Neuron (in vitro differentiated cells): ENCODE results near the gene SELENOT.
A peak's percentile ranks its signal among the peaks of the same experiment; 100 is the strongest.

ENCODE experiments used
- H2AFZ ChIP-seq: one replicate; pipeline ENCODE4 v1.6.1; 2013; ENCODE audit warnings: low read depth, mild to moderate bottlenecking, inconsistent platforms, low read length, moderate library complexity
- H3K27me3 ChIP-seq: one replicate; pipeline ENCODE4 v1.6.1; 2013; ENCODE audit warnings: low read length; ENCODE audit not compliant: insufficient read depth
- H3K36me3 ChIP-seq: one replicate; pipeline ENCODE4 v1.6.1; 2013; ENCODE audit warnings: low read length; ENCODE audit not compliant: insufficient read depth
- H3K4me1 ChIP-seq: one replicate; pipeline ENCODE4 v1.6.1; 2013; ENCODE audit warnings: low read length; ENCODE audit not compliant: insufficient read depth
- H3K4me3 ChIP-seq: 2 replicates; pipeline ENCODE4 v1.5.1; 2013; ENCODE audit warnings: mild to moderate bottlenecking, low read length, moderate library complexity
- H3K9me3 ChIP-seq: one replicate; pipeline ENCODE4 v1.6.1; 2013; ENCODE audit warnings: low read length

SELENOT gene

GRCh38 chr3:150603153-150603979, at the start of gene SELENOT:
SELENOT (plus strand) TSS chr3:150603321; CDS start chr3:150603363, 42 bp downstream.
- Histone ChIP-seq H3K9me3 (no peaks in the 10 kb centered on the region), H3K4me1 (peaks cover 54% of the 10 kb centered on the region), H3K4me3 (peak within 1 kb of the TSS; percentile 70), H3K36me3 (peaks cover 5% of the 10 kb centered on the region), H2AFZ (peak within 1 kb of the TSS; percentile 27), H3K27me3 (no peaks in the 10 kb centered on the region)

GRCh38 chr3:150555859-150556436, 47.2 kb upstream of the SELENOT start:
- Histone ChIP-seq H3K9me3 (no peaks in the 10 kb centered on the region), H2AFZ (no peak overlapping the region), H3K4me1 (no peaks in the 10 kb centered on the region), H3K4me3 (no peak overlapping the region), H3K27me3 (no peaks in the 10 kb centered on the region), H3K36me3 (peaks cover 42% of the 10 kb centered on the region)

- Histone ChIP-seq H3K9me3 (no peaks in the 10 kb centered on the region), H3K36me3 (peaks cover 42% of the 10 kb centered on the region), H2AFZ (no peak overlapping the region), H3K4me1 (no peaks in the 10 kb centered on the region), H3K27me3 (no peaks in the 10 kb centered on the region), H3K4me3 (no peak overlapping the region)
Observed at GRCh38 chr3:150556792-150557191, 46.3 kb upstream of the SELENOT start.

- Histone ChIP-seq H3K9me3 (no peaks in the 10 kb centered on the region), H3K36me3 (peaks cover 37% of the 10 kb centered on the region), H3K4me1 (no peaks in the 10 kb centered on the region), H2AFZ (no peak overlapping the region), H3K4me3 (no peak overlapping the region), H3K27me3 (no peaks in the 10 kb centered on the region)
Observed at GRCh38 chr3:150557725-150558124, 45.4 kb upstream of the SELENOT start.

GRCh38 chr3:150564243-150564642, 38.9 kb upstream of the SELENOT start:
- peaks cover 52% of the 10 kb centered on the region for H3K36me3 ChIP-seq
- H3K4me3 ChIP-seq, result no peak overlapping the region
- no peaks in the 10 kb centered on the region for H3K9me3 ChIP-seq
- no peak overlapping the region for H2AFZ ChIP-seq
- H3K27me3 ChIP-seq, result no peaks in the 10 kb centered on the region
- H3K4me1 ChIP-seq, result no peaks in the 10 kb centered on the region

- H3K27me3 ChIP-seq, result no peaks in the 10 kb centered on the region
- no peak overlapping the region for H3K4me3 ChIP-seq
- no peak overlapping the region for H2AFZ ChIP-seq
- no peaks in the 10 kb centered on the region for H3K4me1 ChIP-seq
- no peaks in the 10 kb centered on the region for H3K9me3 ChIP-seq
- H3K36me3 ChIP-seq, result peaks cover 68% of the 10 kb centered on the region
Observed at GRCh38 chr3:150567328-150567727, 35.8 kb upstream of the SELENOT start.

- Histone ChIP-seq H3K9me3 (no peaks in the 10 kb centered on the region), H2AFZ (no peak overlapping the region), H3K4me1 (no peaks in the 10 kb centered on the region), H3K4me3 (no peak overlapping the region), H3K27me3 (no peaks in the 10 kb centered on the region), H3K36me3 (peaks cover 62% of the 10 kb centered on the region)
Observed at GRCh38 chr3:150577855-150578254, 25.3 kb upstream of the SELENOT start.

- H3K27me3 ChIP-seq, result no peaks in the 10 kb centered on the region
- no peaks in the 10 kb centered on the region for H3K4me1 ChIP-seq
- no peak overlapping the region for H2AFZ ChIP-seq
- peaks cover 69% of the 10 kb centered on the region for H3K36me3 ChIP-seq
- no peak overlapping the region for H3K4me3 ChIP-seq
- no peaks in the 10 kb centered on the region for H3K9me3 ChIP-seq
Observed at GRCh38 chr3:150581174-150581573, 21.9 kb upstream of the SELENOT start.

GRCh38 chr3:150582620-150583019, 20.5 kb upstream of the SELENOT start:
- Histone ChIP-seq H3K36me3 (peaks cover 59% of the 10 kb centered on the region), H3K4me1 (no peaks in the 10 kb centered on the region)

GRCh38 chr3:150583028-150583427, 20.1 kb upstream of the SELENOT start:
- H3K9me3 ChIP-seq, result no peaks in the 10 kb centered on the region
- no peaks in the 10 kb centered on the region for H3K4me1 ChIP-seq
- peaks cover 57% of the 10 kb centered on the region for H3K36me3 ChIP-seq
- H3K27me3 ChIP-seq, result no peaks in the 10 kb centered on the region
- no peak overlapping the region for H2AFZ ChIP-seq
- no peak overlapping the region for H3K4me3 ChIP-seq

More at GRCh38 chr3:150582620-150583019, 20.5 kb upstream of the SELENOT start:
- Histone ChIP-seq H2AFZ (no peak overlapping the region), H3K4me3 (no peak overlapping the region), H3K27me3 (no peaks in the 10 kb centered on the region), H3K9me3 (no peaks in the 10 kb centered on the region)

GRCh38 chr3:150588027-150588830, 14.9 kb upstream of the SELENOT start:
- H3K9me3 ChIP-seq, result no peaks in the 10 kb centered on the region
- H2AFZ ChIP-seq, result no peak overlapping the region
- H3K36me3 ChIP-seq, result peaks cover 32% of the 10 kb centered on the region
- H3K4me3 ChIP-seq, result no peak overlapping the region
- no peaks in the 10 kb centered on the region for H3K27me3 ChIP-seq
- no peaks in the 10 kb centered on the region for H3K4me1 ChIP-seq

GRCh38 chr3:150589759-150590158, 13.4 kb upstream of the SELENOT start:
- H3K9me3 ChIP-seq, result peaks cover 2% of the 10 kb centered on the region
- H3K27me3 ChIP-seq, result no peaks in the 10 kb centered on the region
- no peaks in the 10 kb centered on the region for H3K4me1 ChIP-seq
- H2AFZ ChIP-seq, result no peak overlapping the region
- no peak overlapping the region for H3K4me3 ChIP-seq
- peaks cover 22% of the 10 kb centered on the region for H3K36me3 ChIP-seq

GRCh38 chr3:150594150-150594549, 9.0 kb upstream of the SELENOT start:
- H3K27me3 ChIP-seq, result no peaks in the 10 kb centered on the region
- peaks cover 3% of the 10 kb centered on the region for H3K9me3 ChIP-seq
- H3K4me1 ChIP-seq, result peaks cover 4% of the 10 kb centered on the region
- H3K4me3 ChIP-seq, result no peak overlapping the region
- no peak overlapping the region for H2AFZ ChIP-seq
- peaks cover 2% of the 10 kb centered on the region for H3K36me3 ChIP-seq
